K562 (cell line): Measurements from ENCODE around the gene PROK1. TPM values are rescaled to one million over a fixed set of nuclear protein-coding genes. Genes with fewer than 3 reads are reported as not detected.

ENCODE experiments used
- CBX3 ChIP-seq, 2 experiments: IDR thresholded peaks; 1 replicate in 1 of 2; 2 replicates in 1 of 2; pipeline ENCODE4 v1.6.1; 2012; ENCODE audit warnings: inconsistent platforms in 2 of 2, low read length in 2 of 2, borderline replicate concordance in 1 of 2, control low read depth in 1 of 2
- CHD2 ChIP-seq: IDR thresholded peaks from 2 replicates; pipeline ENCODE4 v1.6.1; 2011; ENCODE audit warnings: low read depth, low read length
- ETV6 ChIP-seq, 3 experiments: fragments of 150-350 bp in 1 of 3; sonication (generic) in 1 of 3; formaldehyde crosslinking in 1 of 3; IDR thresholded peaks; 2 replicates each; pipeline versions ENCODE4 v1.6.1 to v1.8.0; 2014 to 2022; ENCODE audit warnings: borderline replicate concordance in 2 of 3, low read depth in 2 of 3, antibody characterized with exemption in 1 of 3, low read length in 1 of 3, mild to moderate bottlenecking in 1 of 3, missing genetic modification reagents in 1 of 3
- HEY1 ChIP-seq: fragments of 250-450 bp; sonication (Bioruptor Pico); IDR thresholded peaks from 2 replicates; pipeline ENCODE4 v1.5.0; 2020; ENCODE audit warnings: mild to moderate bottlenecking, moderate library complexity, borderline replicate concordance
- HSF4 ChIP-seq: fragments of 250-450 bp; sonication (Bioruptor Pico); IDR thresholded peaks from 2 replicates; pipeline ENCODE4 v2.1.2; 2022; ENCODE audit warnings: mild to moderate bottlenecking, moderate library complexity, borderline replicate concordance
- PCBP2 ChIP-seq: fragments of 200-400 bp; formaldehyde crosslinking; IDR thresholded peaks from 2 replicates; pipeline ENCODE4 v1.6.1; 2018; ENCODE audit warnings: low read length, low read depth, mild to moderate bottlenecking, moderate library complexity; ENCODE audit not compliant: poor library complexity, severe bottlenecking
- POLR2AphosphoS2 ChIP-seq: IDR thresholded peaks from 2 replicates; pipeline ENCODE4 v1.6.1; 2012; ENCODE audit warnings: low read length, improper control_type of control experiment
- POLR2B ChIP-seq: fragments of 450-650 bp; IDR thresholded peaks from 2 replicates; pipeline ENCODE4 v1.6.1; 2018; ENCODE audit warnings: low read depth; ENCODE audit not compliant: partially characterized antibody
- RBBP5 ChIP-seq: fragments of 200-600 bp; sonication (generic); IDR thresholded peaks from 2 replicates; pipeline ENCODE4 v1.6.1; 2012; ENCODE audit warnings: borderline replicate concordance, mild to moderate bottlenecking, low read length, control low read depth, inconsistent platforms; ENCODE audit not compliant: insufficient read depth, poor library complexity, severe bottlenecking
- SIRT6 ChIP-seq: IDR thresholded peaks from one replicate; pipeline ENCODE4 v1.6.1; 2012; ENCODE audit warnings: low read depth, mild to moderate bottlenecking, control low read depth, inconsistent platforms, low read length, moderate library complexity
- SMARCA5 ChIP-seq: fragments of 450-650 bp; IDR thresholded peaks from 2 replicates; pipeline ENCODE4 v1.6.1; 2016
- SMC3 ChIP-seq: conservative IDR thresholded peaks from 2 replicates; pipeline ENCODE4 v1.6.1; 2011; ENCODE audit warnings: low read depth, low read length, improper control_type of control experiment; ENCODE audit not compliant: insufficient read depth
- TSC22D4 ChIP-seq: fragments of 450-650 bp; IDR thresholded peaks from 2 replicates; pipeline ENCODE4 v1.6.1; 2016; ENCODE audit warnings: missing genetic modification characterization, missing biosample characterization, control low read depth
- polyA plus RNA-seq, 8 experiments: library from polyadenylated mRNA; depleted of rRNA in 4 of 8; stranded (reverse) in 5 of 8; unstranded in 3 of 8; fragments of >200 nt; fragmentation: Nextera tagmentation in 2 of 8; fragmentation: Illumina TruSeq in 1 of 8; extraction: Ambion mirVana in 2 of 8; extraction: Trizol in 1 of 8; gene quantifications; 2 replicates each; pipeline versions ENCODE4 v1.2.1 to v1.2.3, GENCODE V29; 2011 to 2014; ENCODE audit warnings: inconsistent platforms in 1 of 8, missing spikeins in 1 of 8
- total RNA-seq, 7 experiments: library from RNA; depleted of rRNA in 6 of 7; stranded (reverse); fragments of >200 nt in 6 of 7; fragmentation: Illumina TruSeq in 2 of 7; extraction: Trizol in 2 of 7; gene quantifications; 2 replicates each; pipeline versions ENCODE4 v1.2.1 to v1.2.3, GENCODE V29; 2011 to 2021; ENCODE audit warnings: low replicate concordance in 1 of 7
- TF ChIP-seq, protein P1 (sequence below): fragments of 200-600 bp; sonication (generic); IDR thresholded peaks from one replicate; pipeline ENCODE4 v1.6.1; 2012; ENCODE audit warnings: mild to moderate bottlenecking, low read depth, low read length, inconsistent platforms

PROK1 gene
- total and polyA plus RNA-seq, 9 of the 15 experiments (the other 6 are each of a cell fraction or from before 2014, with no cell fraction given), result 0.15 TPM; not detected in 8

- TF ChIP-seq POLR2AphosphoS2, result no peak
- no peak for TF ChIP-seq HSF4
- TF ChIP-seq SMC3, result no peak
- TF ChIP-seq, protein P1, sequence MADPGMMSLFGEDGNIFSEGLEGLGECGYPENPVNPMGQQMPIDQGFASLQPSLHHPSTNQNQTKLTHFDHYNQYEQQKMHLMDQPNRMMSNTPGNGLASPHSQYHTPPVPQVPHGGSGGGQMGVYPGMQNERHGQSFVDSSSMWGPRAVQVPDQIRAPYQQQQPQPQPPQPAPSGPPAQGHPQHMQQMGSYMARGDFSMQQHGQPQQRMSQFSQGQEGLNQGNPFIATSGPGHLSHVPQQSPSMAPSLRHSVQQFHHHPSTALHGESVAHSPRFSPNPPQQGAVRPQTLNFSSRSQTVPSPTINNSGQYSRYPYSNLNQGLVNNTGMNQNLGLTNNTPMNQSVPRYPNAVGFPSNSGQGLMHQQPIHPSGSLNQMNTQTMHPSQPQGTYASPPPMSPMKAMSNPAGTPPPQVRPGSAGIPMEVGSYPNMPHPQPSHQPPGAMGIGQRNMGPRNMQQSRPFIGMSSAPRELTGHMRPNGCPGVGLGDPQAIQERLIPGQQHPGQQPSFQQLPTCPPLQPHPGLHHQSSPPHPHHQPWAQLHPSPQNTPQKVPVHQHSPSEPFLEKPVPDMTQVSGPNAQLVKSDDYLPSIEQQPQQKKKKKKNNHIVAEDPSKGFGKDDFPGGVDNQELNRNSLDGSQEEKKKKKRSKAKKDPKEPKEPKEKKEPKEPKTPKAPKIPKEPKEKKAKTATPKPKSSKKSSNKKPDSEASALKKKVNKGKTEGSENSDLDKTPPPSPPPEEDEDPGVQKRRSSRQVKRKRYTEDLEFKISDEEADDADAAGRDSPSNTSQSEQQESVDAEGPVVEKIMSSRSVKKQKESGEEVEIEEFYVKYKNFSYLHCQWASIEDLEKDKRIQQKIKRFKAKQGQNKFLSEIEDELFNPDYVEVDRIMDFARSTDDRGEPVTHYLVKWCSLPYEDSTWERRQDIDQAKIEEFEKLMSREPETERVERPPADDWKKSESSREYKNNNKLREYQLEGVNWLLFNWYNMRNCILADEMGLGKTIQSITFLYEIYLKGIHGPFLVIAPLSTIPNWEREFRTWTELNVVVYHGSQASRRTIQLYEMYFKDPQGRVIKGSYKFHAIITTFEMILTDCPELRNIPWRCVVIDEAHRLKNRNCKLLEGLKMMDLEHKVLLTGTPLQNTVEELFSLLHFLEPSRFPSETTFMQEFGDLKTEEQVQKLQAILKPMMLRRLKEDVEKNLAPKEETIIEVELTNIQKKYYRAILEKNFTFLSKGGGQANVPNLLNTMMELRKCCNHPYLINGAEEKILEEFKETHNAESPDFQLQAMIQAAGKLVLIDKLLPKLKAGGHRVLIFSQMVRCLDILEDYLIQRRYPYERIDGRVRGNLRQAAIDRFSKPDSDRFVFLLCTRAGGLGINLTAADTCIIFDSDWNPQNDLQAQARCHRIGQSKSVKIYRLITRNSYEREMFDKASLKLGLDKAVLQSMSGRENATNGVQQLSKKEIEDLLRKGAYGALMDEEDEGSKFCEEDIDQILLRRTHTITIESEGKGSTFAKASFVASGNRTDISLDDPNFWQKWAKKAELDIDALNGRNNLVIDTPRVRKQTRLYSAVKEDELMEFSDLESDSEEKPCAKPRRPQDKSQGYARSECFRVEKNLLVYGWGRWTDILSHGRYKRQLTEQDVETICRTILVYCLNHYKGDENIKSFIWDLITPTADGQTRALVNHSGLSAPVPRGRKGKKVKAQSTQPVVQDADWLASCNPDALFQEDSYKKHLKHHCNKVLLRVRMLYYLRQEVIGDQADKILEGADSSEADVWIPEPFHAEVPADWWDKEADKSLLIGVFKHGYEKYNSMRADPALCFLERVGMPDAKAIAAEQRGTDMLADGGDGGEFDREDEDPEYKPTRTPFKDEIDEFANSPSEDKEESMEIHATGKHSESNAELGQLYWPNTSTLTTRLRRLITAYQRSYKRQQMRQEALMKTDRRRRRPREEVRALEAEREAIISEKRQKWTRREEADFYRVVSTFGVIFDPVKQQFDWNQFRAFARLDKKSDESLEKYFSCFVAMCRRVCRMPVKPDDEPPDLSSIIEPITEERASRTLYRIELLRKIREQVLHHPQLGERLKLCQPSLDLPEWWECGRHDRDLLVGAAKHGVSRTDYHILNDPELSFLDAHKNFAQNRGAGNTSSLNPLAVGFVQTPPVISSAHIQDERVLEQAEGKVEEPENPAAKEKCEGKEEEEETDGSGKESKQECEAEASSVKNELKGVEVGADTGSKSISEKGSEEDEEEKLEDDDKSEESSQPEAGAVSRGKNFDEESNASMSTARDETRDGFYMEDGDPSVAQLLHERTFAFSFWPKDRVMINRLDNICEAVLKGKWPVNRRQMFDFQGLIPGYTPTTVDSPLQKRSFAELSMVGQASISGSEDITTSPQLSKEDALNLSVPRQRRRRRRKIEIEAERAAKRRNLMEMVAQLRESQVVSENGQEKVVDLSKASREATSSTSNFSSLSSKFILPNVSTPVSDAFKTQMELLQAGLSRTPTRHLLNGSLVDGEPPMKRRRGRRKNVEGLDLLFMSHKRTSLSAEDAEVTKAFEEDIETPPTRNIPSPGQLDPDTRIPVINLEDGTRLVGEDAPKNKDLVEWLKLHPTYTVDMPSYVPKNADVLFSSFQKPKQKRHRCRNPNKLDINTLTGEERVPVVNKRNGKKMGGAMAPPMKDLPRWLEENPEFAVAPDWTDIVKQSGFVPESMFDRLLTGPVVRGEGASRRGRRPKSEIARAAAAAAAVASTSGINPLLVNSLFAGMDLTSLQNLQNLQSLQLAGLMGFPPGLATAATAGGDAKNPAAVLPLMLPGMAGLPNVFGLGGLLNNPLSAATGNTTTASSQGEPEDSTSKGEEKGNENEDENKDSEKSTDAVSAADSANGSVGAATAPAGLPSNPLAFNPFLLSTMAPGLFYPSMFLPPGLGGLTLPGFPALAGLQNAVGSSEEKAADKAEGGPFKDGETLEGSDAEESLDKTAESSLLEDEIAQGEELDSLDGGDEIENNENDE, result no peak
- peak in 1 of 2 experiments; percentile 71; a peak in 2 of 3 replicates for TF ChIP-seq CBX3 (IDR thresholded peaks at IDR 0.05; ENCODE audit: borderline replicate concordance in 1 of 2, low read length in 2 of 2)
- TF ChIP-seq SIRT6, result no peak
- 0 out of 4 replicates have a peak, but pooled peaks of 1 of the 2 experiments have one; percentile 38 for TF ChIP-seq ETV6 (IDR thresholded peaks at IDR 0.05; ENCODE audit: borderline replicate concordance in 1 of 2, low read depth in 2 of 2, low read length in 1 of 2)
- TF ChIP-seq ETV6 (CRISPR knock-in tag; IDR thresholded peaks at IDR 0.05; ENCODE audit: borderline replicate concordance), result peak; percentile 17; the same call in 1 of the 2 replicates
- TF ChIP-seq TSC22D4 (tag), result no peak
- TF ChIP-seq PCBP2, result no peak
- no peak; the same call in 1 of the 2 replicates for TF ChIP-seq SMARCA5
- no peak for TF ChIP-seq HEY1
- TF ChIP-seq CHD2, result no peak
- TF ChIP-seq RBBP5, result peak; percentile 100
- peak; percentile 93 for TF ChIP-seq POLR2B
Measured at GRCh38 chr1:110407260-110408210, 43.4 kb upstream of the PROK1 start, which contains the start of gene LAMTOR5 (continued).
